ELF-1 (cell line): ENCODE measurements around the gene DNAI4.
"Not testable (repeated sequence)": the region's sequence is repeated elsewhere in the genome, so short reads cannot be mapped to it uniquely, and the experiment has no call there.

Source experiments
- DNase-seq: peaks from one replicate; pipeline ENCODE4 v3.0.0-alpha.2; 2016; ENCODE audit warnings: low read depth, low spot score

Gene DNAI4

DNA sequence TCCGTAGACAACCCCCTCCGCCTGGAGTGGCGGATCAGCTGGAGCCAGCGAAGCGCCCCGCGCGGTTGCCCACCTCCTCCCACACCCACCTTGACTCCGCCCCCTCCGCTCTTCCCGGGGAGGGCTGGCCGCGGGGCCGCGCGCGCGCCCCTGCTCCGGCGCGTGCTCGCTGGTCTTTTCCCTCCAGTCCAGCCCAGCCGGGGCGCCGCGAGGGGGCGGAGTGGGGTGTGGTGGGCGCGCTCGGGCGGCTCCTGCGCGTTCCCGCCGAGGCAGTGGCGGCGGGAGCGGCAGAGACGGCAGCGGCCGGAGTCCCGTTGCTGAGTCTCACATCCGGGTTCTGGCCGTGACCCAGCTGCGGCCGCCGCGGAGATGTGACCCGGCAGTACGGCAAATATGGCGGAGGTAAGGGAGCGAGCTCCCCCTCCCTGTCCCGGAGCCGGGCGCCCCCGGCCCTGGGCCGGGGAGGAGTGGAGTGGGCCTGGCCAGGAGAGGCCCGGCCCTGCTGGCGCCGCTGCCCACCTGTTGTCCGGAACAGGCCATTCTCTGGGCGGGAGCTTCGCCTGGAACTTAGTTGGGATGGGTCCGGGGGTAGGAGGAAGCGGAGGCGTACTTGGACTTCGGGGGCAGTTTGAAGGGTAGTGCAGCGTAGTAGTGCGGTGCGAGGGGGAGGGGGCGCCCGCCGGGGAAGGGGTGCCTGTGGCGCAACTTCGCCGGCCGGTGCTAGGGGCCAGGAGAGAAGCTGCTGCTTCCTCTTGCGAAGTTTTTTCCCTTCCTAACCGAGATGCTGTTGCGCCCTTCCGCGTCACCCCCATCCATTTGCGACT, 5.6 kb upstream of the DNAI4 start:
- peak; percentile 99 for DNase-seq

DNA sequence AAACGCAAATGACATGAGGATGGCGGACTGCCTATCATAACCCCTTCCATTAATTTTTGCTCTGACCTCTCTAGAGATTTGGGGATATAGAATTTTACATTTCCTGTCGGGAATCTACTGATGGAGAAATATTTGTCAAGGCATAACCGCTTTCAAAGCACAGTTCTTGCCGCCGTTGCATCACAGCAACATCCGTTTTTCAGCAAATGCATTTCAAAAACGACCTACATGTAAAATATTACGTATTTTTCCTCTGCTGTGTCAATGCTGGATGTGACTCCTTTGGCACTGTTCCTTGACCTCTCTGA, 5.0 kb upstream of the DNAI4 start:
- no peak for DNase-seq

DNA sequence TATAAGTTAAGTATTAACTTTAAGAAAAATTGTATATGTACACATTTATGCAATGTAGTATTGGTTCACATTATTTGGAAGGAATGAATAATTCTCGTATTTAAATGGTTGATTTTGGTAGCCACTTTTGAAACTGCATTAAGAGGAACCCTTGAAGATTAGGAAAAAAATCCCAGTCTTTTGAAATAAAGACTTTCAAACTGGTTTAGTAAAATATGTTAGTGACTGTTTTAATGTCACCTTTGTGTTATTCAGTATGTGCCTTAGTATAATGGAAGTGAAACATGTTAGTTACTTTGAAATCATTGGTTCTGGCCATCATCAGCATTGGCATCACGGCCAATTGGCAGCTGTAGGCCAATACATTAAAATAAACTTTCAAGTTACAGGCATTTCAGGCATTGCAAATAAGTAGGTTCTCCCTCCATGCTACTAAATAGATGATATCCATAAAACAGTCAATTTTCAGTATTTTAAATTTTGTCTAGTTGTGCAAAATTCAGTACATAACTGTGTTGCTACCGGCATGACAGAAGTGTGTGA, 4.6 kb upstream of the DNAI4 start:
- no peak for DNase-seq

DNA sequence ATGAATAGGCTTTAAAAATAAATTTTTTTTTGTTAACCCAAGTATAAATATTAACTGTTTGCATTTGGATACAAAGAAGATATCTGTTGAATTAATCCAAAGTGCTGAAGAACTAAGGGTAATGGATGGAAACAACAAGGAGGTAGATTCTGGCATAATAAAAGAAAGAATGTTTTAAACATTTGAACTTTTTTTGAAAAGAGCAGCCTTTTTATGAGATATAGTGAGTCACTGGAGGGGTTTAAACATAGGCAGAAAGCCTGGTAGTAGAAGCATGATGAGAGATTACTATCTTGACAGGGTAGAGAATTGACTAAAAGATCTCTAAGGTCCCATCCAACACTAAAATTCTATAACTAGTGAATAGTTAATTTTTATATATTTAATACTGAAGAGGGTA, 2.9 kb upstream of the DNAI4 start:
- DNase-seq = no peak

DNA sequence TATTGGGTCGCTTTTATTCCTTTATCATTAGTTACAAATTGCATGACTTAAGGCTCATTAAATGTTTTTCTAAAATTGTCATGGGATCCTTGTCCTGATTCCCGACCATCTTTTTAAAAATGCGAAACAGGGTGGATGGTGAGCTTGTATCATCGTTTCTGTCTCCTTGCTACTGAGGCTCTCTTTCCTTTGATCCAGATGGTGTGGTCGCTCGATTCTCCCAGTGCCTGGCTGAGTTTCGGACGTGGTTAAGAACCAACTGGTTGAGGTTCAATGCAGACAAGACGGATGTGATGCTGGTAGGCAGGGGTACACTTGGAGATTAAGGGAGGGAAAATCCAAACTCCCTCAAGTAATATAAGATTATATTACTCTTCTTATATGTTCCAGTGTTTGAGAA, 1.3 kb upstream of the DNAI4 start:
- peak; percentile 39 for DNase-seq

DNA sequence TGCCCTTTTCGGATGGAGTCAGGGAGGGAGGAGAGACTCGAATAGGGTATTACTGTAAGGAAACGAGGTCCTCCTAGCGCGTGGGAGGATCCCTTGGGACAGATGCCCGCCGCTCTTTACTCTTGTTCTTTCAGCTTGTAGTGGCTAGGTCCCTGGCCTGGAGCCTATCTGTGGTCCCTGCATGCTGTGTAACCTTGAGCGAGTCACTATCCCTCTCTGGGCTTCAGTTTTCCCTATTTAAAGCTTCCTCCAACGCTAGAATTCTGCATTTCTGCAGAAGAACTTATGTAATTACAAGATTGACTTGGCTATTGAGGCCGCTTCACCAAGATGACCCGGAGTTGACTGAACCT, 878 bp upstream of the DNAI4 start:
- no peak for DNase-seq

DNA sequence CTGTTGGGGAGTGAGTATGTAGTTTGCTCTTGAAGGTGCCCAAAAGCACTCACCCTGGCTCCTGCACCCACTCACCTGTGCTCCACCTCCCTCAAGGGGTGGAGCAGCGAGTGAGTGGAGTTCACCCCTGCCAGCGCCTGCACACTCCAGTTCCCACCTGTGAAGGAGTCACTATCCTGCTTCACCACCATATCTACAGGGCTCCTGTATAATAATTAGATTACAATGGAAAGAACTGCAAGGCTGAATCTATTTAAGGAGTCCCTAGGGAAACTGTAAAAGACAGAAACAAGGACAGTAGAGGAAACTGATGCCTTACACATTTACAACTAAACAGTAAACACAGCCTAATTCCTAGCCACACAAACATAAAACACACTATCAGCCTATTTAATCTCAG, 4.1 kb downstream of the DNAI4 start:
- no peak for DNase-seq

DNA sequence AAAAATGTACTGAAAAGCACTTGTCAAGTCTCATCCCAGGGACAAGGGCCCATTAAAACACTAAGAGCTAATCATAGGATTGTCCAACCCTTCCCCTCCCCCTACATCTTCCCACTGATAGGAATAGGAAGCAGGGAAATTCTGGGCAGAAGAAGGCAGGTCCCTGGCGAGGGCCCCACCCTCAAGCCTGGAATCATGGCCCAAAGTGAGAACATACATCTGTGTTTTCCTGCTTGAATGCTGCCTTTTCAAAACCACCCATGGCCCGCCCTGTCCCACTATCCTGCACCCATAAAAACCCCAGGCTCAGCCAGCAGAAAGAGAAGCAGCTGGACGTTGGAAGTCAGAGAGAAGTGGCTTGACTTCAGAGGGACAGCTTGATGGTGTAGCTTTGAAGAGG, 4.8 kb downstream of the DNAI4 start:
- DNase-seq = no peak

DNA sequence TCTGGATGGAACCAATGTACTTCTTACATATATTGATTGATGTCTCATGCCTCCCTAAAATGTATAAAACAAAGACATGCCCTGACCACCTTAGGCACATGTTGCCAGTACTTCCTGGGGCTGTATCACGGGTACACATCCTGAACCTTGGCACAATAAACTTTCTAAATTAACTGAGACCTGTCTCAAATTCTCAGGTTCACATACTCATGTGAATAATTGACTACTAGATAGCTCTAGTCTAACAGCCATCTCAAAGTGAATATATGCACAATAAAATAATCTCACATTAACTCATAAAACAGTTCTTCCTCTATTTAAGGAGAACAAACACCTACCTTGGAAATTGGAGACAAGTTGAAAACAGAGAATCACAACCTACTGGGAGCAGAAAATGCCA, 5.6 kb downstream of the DNAI4 start:
- no peak for DNase-seq

DNA sequence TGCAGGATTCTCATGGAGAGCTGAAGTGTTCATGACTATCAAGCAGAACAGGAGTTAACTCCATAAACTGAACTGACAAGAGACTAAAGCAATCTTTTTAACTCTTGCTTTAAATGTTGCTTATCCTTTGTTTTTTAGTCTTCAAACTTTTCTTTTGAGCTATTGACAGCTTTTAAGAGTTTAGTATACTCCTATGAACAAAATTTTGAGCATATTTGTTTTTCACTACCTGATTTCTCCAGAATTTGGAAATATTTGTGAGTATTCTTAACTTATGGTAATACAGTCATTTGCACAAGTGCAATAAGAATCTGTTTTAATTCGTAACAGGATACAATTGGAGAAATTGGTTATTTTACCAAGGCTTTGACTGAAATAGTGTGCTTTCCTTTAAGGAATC, 7.2 kb downstream of the DNAI4 start:
- DNase-seq = no peak

DNA sequence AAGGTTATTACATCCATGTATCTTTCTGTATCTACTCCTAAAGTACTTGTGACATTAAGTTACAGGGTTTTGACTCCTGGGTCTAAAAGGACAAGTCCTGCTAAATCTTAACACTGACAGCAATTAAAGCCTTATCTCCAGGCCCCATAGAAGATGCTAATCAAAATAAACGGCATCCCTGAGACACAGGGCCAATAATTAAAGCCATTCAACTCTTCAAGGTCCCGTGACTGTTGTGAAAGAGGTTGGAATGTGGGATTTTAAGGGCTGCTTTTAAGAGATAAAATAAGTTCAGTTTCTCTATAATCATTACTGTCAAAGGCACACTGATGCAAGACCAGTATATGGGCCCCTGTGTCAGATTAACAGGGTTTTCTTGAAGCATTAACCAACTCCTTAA, 8.3 kb downstream of the DNAI4 start:
- DNase-seq = peak; percentile 29

DNA sequence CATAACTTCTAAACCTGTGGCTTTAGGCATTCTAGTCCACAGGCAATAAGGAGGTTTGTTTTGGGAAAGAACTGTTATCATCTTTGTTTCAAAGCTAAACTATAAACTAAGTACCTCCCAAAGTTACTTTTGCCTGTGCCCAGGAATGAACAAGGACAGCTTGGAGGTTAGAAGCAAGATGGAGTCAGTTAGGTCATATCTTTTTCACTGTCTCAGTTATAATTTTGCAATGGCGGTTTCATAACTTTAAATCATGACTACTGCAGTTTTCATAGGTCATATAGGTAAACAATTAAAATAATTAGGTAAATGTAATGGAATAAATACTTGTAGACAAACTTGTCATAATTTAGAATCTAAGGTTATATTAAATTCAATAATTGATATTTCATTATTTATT, 9.5 kb downstream of the DNAI4 start:
- DNase-seq = not testable (repeated sequence)

DNA sequence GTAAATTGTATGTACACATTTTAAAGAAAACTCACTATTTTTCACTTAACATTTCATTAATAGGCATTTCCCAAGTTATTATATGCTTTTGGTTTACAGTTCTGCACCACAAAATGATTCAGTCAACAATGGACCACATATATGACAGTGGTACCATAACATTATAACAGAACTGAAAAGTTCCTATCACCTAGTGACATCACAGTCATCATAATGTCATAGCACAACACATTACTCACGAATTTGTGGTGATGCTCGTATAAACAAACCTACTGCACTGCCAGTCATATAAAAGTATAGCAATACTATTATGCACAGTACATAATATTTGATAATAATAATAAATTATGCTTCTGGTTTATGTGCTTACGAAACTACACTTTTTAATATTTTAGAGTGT, 30.9 kb downstream of the DNAI4 start:
- no peak for DNase-seq

DNA sequence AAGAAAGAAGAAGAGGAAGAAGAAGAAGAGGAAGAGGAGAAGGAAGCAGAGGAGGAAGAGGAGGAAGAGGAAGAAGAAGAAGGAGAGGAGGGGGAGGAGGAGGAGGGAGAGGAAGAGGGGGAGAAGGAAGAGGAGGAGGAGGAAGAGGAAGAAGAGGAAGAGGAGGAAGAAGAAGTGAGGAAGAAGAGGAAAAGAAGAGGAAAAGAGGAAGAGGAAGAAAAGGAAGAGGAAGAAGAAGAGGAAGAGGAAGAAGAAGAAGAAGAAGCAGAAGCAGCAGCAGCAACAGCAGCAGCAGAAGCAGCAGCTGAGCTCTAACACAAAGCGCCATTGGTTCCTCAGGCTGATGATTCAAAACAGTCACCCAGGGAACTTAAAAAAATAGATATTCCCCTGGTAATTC, 34.0 kb downstream of the DNAI4 start:
- no peak for DNase-seq

DNA sequence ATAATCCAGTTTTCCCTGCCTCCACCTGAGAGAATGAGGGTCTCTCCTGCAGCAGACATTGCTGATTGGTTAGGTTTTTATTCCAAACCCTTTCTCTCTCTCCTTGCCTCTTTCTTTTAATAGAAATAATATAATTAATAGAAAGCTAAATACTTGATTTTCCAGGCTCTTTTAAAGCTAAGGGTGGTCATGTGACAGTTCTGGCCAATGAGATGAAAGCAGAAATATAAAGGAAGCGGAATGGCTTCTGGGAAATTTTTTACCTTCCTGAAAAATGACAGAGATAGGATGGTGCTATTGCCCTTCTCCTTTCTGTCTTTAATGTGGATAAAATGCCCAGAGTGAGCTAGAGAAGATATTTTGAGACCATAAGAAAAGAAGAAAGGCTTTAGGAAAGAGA, 35.6 kb downstream of the DNAI4 start:
- no peak for DNase-seq

DNA sequence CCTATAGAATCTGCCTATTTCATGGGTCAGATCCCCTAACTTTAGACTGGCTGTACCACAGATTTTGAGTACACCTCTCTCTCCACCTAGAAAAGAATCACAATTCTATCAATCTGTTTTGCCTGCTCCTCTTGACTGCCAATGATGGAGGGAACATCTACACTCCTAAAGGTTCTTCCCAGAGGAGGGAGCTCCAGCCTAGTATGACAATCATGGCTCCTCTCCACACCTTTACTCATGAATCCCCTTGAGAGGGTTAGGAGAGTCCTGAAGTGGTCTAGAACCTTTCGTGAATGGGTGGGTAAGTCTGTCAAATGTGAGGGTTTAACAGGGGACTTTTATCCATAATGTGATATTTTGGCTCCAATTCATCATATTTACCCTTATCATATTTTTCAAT, 48.0 kb downstream of the DNAI4 start:
- no peak for DNase-seq

DNA sequence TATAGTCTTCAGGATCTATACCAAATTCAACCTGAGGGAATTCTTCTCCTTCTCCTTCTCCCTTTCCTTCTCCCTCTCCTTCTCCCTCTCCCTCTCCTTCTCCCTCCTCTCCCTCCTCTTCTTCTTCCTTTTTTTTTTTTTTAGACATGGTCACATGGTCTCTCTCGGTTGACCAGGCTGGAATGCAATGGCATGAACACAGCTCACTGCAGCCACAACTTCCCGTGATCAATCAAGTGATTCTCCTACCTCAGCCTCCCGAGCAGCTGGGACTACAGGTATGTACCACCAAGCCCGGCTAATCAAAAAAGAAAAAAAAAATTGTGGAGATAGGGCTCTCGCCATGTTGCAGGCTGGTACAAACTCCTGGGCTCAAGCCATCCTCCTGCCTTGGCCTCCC, 51.5 kb downstream of the DNAI4 start:
- DNase-seq = no peak

DNA sequence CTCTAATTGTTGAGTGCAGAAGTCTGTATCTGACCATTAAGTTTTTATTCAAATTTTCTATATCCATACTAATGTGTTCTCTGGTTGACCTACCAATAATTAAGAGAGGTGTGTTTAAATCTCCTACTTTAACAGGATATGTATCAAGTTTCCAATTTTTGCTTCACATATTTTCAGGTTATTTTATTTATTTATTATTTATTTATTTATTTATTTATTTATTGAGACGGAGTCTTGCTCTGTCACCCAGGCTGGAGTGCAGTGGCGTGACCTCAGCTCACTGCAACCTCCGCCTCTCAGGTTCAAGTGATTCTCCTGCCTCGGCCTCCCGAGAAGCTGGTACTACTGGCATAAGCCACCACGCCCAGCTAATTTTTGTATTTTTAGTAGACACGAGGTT, 52.6 kb downstream of the DNAI4 start:
- DNase-seq = not testable (repeated sequence)

DNA sequence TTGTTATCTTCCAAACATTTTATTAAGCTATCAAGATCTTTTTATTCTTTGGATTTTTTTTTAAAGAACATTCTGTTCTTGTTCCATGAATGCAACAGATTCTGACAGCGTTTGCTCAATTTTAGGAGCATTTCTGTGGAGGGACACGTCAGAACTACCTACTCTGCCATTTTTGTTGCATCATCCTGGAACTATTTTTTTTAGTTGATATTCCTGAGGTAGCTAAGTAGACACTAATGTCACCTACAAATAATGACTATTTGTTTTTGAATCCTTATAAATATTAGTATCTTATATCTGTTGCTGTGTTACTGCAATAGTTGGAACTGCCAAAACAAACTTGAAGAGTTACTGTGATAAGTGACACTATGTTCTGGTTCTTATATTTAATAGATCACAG, 57.2 kb downstream of the DNAI4 start:
- no peak for DNase-seq

DNA sequence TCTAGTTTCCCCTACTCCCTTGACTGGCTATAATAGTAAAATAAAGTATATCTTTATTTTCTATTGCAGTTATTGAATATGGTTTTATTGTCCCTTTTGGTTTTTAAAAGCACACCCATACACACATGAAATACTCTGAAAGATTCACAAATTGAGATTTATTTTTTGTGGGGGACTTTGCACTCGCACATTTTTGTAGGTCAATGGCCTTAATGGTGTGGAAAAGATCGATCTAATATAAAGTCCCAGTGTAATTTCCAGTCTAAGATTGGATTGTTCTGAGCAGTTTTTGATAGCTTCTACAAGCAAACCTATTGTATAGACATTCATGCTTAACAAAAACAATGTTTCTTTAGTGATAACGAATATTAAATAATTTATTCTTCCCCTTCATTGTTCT, 64.1 kb downstream of the DNAI4 start:
- no peak for DNase-seq

DNA sequence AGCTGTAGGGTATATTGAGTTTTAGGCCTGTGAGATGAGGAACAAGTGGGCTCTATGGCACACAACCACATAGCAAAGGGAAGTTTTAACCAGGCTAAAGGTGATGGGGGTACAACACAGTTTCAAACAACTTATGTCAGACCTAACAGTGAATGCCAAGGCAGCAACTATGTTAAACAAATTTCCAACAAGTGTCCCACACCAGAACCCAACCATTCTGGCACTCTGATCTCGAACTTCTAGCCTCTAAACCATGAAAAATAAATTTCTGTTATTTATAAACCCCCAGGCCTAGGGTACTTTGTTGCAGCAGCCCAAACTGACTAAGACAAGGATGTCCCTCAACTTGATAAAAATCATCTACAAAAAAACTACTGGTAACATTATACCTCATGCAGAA, 71.3 kb downstream of the DNAI4 start:
- DNase-seq = no peak

DNA sequence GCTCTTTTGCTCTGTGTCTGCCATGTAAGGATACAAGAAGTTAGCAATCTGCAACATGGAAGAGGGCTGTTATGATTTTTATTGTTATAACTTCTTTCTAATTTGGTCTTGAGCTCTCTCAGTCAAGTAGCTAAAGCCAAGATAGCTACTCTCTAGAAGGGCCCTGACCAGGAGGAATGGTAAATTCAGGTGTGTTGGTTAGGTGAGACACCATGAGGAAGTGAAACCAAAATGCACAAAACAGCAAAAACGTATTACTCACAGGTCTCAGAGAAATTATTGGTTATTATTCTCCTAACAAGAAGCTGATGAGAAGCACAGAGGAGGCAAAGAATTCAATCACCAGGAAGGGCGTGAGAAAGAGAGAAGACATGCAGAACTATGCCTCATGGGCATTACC, 71.8 kb downstream of the DNAI4 start:
- DNase-seq = no peak

DNA sequence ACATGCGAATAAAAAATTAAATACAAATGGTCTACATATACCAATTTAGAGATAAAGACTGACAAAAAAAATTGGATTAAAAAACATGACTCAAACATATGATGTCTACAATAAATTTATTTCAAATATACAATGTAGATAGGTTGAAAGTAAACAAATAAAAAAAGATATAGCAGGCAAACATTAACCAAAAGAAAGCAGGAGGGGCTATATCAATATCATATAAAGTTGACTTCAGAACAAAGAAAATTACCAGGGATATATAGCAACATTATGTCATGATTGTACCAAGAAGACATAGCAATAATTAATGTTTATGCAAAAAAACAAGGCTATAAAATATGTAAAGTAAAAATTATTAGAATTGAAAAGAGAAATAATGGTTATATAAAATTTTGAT, 73.7 kb downstream of the DNAI4 start:
- no peak for DNase-seq

DNA sequence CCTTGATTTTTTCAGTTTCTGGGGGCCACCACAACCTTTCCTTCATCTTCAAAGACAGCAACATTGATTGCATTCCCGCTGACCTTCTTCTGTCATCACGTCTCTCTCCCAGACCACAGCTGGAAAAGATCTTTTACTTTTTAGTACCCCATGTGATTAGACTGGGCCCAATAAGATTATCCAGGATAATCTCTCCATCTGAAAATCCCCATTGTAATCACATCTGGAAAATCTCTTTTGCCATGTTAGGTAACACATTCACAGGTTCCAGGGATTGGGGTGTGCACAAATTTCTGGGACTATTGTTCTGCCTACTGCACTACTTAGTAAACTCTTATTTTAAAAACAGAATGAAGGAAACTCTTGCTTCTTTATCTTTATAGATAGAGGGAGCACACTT, 76.5 kb downstream of the DNAI4 start:
- DNase-seq = no peak
